RPMI7951 (cell line): ENCODE results near the gene HS6ST3. TPM values are rescaled to one million over a fixed set of nuclear protein-coding genes. Genes with fewer than 3 reads are reported as not detected.
"Not testable (repeated sequence)": the region's sequence is repeated elsewhere in the genome, so short reads cannot be mapped to it uniquely, and the experiment has no call there.

ENCODE experiments used
- DNase-seq: peaks from one replicate; pipeline ENCODE4 v3.0.0-alpha.2; 2012; ENCODE audit warnings: low read depth
- total RNA-seq: library from RNA; depleted of rRNA; stranded (reverse); fragments of >200 nt; shearing (Covaris generic); gene quantifications from 2 replicates; pipeline ENCODE4 v1.2.3, GENCODE V29; 2014

HS6ST3 gene
- total RNA-seq, 1 experiment from 2014 or later: not detected

GRCh38 chr13:96444676-96445075 lies 354.8 kb downstream of the HS6ST3 start:
- DNase-seq: no peak

GRCh38 chr13:96449920-96450319 lies 360.0 kb downstream of the HS6ST3 start:
- DNase-seq: no peak

GRCh38 chr13:96450326-96451020 lies 360.6 kb downstream of the HS6ST3 start:
- DNase-seq: no peak

- no peak for DNase-seq
Measured at GRCh38 chr13:96454466-96454865, 364.6 kb downstream of the HS6ST3 start.

GRCh38 chr13:96460609-96461008 lies 370.7 kb downstream of the HS6ST3 start:
- DNase-seq: no peak

- no peak for DNase-seq
Measured at GRCh38 chr13:96473526-96474180, 383.7 kb downstream of the HS6ST3 start.

GRCh38 chr13:96474181-96474557 lies 384.3 kb downstream of the HS6ST3 start:
- no peak for DNase-seq

- no peak for DNase-seq
Measured at GRCh38 chr13:96475103-96475502, 385.2 kb downstream of the HS6ST3 start.

- DNase-seq: no peak
Measured at GRCh38 chr13:96481482-96481881, 391.6 kb downstream of the HS6ST3 start.

GRCh38 chr13:96490496-96490989 lies 400.6 kb downstream of the HS6ST3 start:
- no peak for DNase-seq

GRCh38 chr13:96491103-96491502 lies 401.2 kb downstream of the HS6ST3 start:
- DNase-seq: no peak

- DNase-seq: no peak
Measured at GRCh38 chr13:96492766-96493165, 402.9 kb downstream of the HS6ST3 start.

GRCh38 chr13:96499656-96500055 lies 409.7 kb downstream of the HS6ST3 start:
- DNase-seq: no peak

GRCh38 chr13:96500953-96501352 lies 411.0 kb downstream of the HS6ST3 start:
- no peak for DNase-seq

- no peak for DNase-seq
Measured at GRCh38 chr13:96503481-96503880, 413.6 kb downstream of the HS6ST3 start.

- no peak for DNase-seq
Measured at GRCh38 chr13:96511587-96511986, 421.7 kb downstream of the HS6ST3 start.

- DNase-seq: no peak
Measured at GRCh38 chr13:96519380-96519779, 429.5 kb downstream of the HS6ST3 start.

- not testable (repeated sequence) for DNase-seq
Measured at GRCh38 chr13:96524398-96525020, 434.6 kb downstream of the HS6ST3 start.

GRCh38 chr13:96525715-96526114 lies 435.8 kb downstream of the HS6ST3 start:
- DNase-seq: no peak

GRCh38 chr13:96527497-96527896 lies 437.6 kb downstream of the HS6ST3 start:
- no peak for DNase-seq

GRCh38 chr13:96532804-96533203 lies 442.9 kb downstream of the HS6ST3 start:
- no peak for DNase-seq

GRCh38 chr13:96533408-96533807 lies 443.5 kb downstream of the HS6ST3 start:
- no peak for DNase-seq

- DNase-seq: no peak
Measured at GRCh38 chr13:96539791-96540190, 449.9 kb downstream of the HS6ST3 start.
